Measurements from ENCODE around the gene VPS8.

The VPS8 gene

DNA sequence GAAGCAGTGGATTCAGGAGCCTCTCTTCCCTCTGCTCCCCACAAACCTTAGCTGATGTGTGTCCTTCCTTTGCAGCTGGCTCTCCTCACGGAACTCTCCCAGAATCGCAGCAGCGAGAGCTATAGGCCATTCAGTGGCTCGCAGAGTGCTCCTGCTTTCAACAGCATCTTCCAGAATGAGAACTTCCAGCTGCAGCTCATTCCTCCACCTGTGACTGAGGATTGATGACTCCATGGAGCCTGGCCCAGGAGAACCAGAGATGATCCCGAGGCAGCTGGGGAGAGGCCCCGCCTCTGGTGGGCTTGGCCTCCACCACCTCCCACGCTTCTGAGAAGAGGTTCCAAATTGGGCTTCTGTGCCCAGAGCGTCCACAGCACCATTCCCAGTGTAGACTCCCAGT is 239.8 kb downstream of the VPS8 start:
- TF ChIP-seq, protein P1, sequence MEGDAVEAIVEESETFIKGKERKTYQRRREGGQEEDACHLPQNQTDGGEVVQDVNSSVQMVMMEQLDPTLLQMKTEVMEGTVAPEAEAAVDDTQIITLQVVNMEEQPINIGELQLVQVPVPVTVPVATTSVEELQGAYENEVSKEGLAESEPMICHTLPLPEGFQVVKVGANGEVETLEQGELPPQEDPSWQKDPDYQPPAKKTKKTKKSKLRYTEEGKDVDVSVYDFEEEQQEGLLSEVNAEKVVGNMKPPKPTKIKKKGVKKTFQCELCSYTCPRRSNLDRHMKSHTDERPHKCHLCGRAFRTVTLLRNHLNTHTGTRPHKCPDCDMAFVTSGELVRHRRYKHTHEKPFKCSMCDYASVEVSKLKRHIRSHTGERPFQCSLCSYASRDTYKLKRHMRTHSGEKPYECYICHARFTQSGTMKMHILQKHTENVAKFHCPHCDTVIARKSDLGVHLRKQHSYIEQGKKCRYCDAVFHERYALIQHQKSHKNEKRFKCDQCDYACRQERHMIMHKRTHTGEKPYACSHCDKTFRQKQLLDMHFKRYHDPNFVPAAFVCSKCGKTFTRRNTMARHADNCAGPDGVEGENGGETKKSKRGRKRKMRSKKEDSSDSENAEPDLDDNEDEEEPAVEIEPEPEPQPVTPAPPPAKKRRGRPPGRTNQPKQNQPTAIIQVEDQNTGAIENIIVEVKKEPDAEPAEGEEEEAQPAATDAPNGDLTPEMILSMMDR (conservative IDR thresholded peaks at IDR 0.05; ENCODE audit: low read depth, low read length): no peak
- no peak for DNase-seq (ENCODE audit: low read depth)
- no peak overlapping the region for H3K4me3 ChIP-seq (ENCODE audit: low read length)

DNA sequence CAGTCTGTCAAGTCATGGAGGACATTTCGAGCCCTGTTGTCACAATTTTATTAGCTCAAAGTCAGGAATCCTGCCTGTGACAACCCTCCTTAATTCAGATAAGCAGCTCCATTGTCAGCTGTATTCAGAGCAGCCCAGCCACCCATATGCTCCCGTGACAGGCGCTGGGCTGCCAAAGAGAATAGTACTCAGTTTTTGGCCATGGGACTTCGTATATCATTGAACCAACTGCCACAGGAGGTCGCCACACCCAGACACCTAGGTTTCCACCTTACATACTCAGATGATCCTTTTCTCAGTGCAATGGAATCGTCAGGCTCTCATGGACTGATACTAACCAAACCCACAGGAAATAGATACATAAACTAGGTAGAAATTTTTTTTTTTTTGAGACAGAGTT is 240.7 kb downstream of the VPS8 start:
- no peak for DNase-seq (ENCODE audit: low read depth)
- no peak overlapping the region for H3K4me3 ChIP-seq (ENCODE audit: low read length)
- TF ChIP-seq, protein P1 (conservative IDR thresholded peaks at IDR 0.05; ENCODE audit: low read depth, low read length): no peak

DNA sequence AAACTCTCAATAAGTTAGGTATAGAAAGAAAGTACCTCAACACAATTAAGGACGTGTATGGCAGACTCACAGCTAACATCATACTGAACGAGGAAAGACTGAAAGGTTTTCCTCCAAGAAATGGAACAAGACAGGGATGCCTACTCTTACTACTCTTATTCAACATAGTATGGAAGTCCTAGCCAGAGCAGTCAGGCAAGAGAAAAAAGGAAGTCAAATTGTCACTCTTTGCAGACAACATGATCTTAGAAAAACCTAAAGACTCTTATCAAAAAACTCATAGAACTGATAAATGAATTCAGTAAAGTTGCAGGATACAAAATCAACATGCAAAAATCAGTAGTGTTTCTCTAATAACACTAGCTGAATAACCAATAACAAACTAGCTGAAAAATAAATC is 244.9 kb downstream of the VPS8 start:
- TF ChIP-seq, protein P1 (conservative IDR thresholded peaks at IDR 0.05; ENCODE audit: low read depth, low read length): no peak
- DNase-seq (ENCODE audit: low read depth): no peak
- no peak overlapping the region for H3K4me3 ChIP-seq (ENCODE audit: low read length)

DNA sequence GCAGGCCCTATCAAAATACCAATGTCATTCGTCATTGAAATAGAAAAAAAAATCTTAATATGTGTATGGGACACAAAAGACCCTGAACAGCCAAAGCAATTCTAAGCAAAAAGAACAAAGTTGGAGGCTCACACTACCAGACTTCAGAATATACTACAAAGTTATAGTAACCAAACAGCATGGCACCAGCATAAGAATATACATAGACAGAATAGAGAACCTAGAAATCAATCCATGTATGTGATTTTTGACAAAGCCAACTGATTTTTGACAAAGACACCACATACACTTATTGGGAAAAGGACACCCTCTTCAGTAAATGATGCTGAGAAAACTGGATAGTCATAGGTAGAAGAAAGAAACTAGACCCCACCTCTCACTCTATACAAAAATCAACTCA is 245.9 kb downstream of the VPS8 start:
- no peak for DNase-seq (ENCODE audit: low read depth)
- H3K4me3 ChIP-seq (ENCODE audit: low read length): no peak overlapping the region
- TF ChIP-seq, protein P1 (conservative IDR thresholded peaks at IDR 0.05; ENCODE audit: low read depth, low read length): no peak

DNA sequence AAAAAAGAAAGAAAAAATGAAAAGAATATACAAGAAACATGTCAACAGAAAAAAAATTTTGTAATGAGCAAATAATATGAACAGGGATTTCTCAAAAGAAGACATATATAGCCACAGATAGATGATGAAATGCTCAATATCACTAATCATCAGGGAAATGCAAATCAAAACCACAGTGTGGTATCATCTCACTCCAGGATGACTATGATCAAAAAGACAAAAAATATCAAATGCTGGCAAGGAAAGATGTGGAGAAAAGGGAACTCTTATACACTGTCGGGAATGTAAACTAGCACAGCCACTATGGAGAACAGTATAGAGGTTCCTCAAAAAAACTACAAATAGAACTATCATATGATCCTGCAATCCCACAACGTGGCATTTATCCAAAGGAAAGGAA is 246.8 kb downstream of the VPS8 start:
- no peak overlapping the region for H3K4me3 ChIP-seq (ENCODE audit: low read length)
- DNase-seq (ENCODE audit: low read depth): no peak
- TF ChIP-seq, protein P1 (conservative IDR thresholded peaks at IDR 0.05; ENCODE audit: low read depth, low read length): no peak

DNA sequence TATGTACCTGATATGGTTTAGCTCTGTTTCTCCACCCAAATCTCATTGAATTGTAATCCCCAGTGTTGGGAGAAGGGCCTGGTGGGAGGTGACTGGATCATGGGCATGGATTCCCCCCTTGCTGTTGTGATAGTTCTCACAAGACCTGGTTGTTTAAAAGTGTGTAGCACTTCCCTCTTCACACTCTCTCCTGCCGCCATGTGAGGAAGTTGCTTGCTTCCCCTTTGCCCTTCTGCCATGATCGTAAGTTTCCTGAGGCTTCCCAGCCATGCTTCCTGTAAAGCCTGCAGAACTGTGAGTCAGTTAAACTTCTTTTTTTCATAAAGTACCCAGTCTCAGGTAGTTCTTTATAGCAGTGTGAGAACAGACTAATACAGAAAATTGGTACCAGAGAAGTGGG is 247.8 kb downstream of the VPS8 start:
- DNase-seq (ENCODE audit: low read depth): no peak
- H3K4me3 ChIP-seq (ENCODE audit: low read length): no peak overlapping the region
- TF ChIP-seq, protein P1 (conservative IDR thresholded peaks at IDR 0.05; ENCODE audit: low read depth, low read length): no peak

DNA sequence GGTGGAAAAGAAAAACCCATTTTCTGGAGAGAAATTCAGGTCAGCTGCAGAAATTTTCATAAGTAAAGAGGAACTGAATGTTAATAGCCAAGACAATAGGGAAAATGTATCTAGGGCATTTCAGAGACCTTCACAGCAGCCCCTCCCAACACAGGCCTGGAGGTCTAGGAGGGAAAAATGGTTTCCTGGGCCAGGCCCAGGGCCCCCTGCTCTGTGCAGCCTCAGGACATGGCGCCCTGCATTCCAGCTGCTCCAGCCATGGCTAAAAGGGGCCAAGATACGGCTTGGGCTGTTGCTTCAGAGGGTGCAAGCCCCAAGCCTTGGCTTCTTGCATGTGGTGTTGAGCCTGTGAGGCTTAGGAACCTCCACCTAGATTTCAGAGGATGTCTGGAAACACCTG is 248.7 kb downstream of the VPS8 start:
- TF ChIP-seq, protein P1 (conservative IDR thresholded peaks at IDR 0.05; ENCODE audit: low read depth, low read length): no peak
- DNase-seq (ENCODE audit: low read depth): no peak
- no peak overlapping the region for H3K4me3 ChIP-seq (ENCODE audit: low read length)

Measured in retinal pigment epithelial cell (primary cell).